Stimulated activated CD8-positive, alpha-beta memory T cell treated with anti-CD3 and anti-CD28 coated beads, Interleukin-15, amount 100 ng/mL, for 48 hours (primary cell): ENCODE measurements around the gene TICRR.

Source experiments
- DNase-seq, 2 donors: peaks; one replicate each; pipeline ENCODE4 v3.0.0-alpha.2; 2020; ENCODE audit warnings: low read depth in 2 of 2

TICRR gene

DNA sequence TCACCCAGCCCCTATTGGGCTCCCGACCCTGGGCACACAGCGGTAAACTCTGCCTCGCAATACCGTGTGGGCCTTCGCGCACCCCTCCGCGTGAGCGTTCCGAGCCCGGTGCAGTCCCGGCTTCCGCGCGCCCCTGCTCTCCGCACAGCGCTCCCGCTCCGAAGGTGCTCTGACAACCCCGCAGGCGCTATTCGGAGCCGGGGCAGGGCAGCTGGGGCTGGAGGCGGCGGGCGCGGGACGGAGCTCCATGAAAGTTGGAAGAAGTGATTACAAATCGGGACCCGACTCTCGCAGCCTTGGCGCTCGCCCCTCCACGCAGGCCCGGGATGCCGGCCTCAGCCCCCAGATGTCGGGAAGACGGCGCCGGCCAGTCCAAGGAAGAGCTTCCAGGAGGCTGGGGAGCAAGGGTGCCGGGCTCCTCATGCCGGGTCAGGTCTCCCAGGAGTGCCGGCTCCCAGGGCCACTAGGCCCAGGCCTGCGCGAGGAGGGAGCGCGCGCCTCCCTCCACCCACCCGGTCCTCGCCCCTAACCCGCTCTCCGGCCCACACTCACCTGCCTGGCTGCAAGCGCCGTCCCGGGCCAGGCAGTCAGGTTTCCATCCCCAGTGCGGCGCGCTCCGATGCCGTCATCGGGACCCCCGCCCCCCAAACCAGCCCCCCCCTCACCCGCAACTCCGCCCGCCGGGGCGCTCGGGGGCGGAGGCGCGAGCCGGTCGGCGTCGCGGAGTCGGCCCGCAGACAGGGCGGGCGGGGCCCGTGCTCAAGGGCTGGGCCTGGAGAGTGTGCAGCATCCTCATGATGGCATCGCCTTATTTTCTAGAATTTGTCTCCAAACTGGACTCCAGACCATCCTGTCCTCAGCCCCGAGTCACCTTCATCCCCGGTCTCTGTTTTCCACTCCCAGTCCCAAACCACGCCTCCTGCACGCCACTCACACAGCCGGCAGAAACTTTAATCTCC lies 79.9 kb downstream of the TICRR start, which contains the start of gene KIF7:
Gene KIF7 (minus strand): TSS at position 621 of the 959 bp plus-strand sequence. CDS start 2,537 bp downstream, outside the sequence.
- DNase-seq: peak; percentile 9 to 21

DNA sequence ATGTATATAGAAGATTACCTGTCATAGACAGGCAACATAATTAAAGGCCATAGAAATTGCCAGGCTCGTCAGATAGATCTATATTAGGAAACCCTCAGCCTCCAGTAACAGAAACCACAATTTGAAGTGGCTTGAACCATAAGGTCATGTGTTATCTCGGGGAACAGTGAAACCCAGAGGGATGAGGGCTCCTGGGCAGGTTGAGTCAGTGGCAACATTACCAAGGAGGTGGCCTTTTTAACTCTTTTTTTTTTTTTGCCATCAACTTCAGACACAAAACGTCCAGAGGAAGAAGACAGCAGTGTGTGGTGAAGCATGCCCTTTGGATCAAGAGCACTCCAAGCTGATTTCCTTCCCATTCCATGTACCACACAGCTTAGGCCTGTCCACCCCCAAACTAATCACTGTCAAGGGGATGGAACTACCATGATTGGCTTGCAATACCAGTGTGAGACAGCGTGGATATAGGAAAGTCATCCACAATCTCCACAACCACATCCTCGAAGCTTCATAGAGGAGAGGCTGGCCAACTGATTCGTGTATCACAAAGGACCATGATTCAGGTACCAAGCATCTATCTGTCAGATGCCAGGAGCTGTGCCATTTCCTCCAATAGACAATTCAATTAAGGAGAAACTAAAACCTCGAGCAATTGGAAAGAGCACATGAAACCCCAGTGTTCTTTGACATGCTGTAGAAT lies 81.0 kb downstream of the TICRR start:
- DNase-seq: peak in 1 of 2 donors; percentile 8

GRCh38 chr15:89657686-89658200 lies 82.5 kb downstream of the TICRR start:
- no peak for DNase-seq

DNA sequence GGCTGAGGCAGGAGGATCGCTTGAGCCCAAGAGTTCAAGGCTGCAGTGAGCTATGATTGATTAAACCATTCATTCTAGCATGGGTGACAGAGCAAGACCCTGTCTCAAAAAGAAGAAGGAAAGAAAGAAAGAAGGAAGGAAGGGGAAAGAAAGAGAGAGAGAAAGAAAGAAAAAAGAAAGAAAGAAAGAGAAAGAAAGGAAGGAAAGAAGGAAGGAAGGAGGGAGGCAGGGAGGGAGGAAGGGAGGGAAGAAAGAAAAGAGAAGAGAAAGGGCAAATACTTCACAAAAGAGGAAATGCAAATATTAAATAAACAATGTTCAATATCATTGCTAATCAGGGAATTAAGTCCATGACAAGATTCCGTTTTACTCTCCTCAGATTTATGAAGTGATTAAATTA lies 84.0 kb downstream of the TICRR start:
- no peak for DNase-seq

DNA sequence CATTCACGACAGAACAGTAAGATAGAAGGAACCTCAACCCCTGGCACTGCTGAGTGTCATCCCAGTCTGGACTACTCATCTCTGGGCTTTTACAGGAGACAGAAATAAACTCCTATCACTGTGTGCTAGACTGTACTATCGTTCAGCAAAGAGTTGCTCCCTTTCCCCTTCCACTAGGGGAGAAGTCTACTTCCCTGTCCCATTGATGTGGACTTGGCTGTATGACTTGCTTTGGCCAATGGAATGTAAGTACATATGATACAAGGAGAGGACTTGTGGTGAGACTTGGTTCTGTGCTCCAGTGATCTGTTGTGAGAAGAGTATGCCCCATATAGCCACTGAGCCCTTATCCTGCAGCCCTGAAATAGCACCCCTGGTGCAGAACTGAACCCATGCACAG lies 85.3 kb downstream of the TICRR start:
- no peak for DNase-seq

GRCh38 chr15:89662893-89663626 lies 87.8 kb downstream of the TICRR start:
- DNase-seq: no peak

DNA sequence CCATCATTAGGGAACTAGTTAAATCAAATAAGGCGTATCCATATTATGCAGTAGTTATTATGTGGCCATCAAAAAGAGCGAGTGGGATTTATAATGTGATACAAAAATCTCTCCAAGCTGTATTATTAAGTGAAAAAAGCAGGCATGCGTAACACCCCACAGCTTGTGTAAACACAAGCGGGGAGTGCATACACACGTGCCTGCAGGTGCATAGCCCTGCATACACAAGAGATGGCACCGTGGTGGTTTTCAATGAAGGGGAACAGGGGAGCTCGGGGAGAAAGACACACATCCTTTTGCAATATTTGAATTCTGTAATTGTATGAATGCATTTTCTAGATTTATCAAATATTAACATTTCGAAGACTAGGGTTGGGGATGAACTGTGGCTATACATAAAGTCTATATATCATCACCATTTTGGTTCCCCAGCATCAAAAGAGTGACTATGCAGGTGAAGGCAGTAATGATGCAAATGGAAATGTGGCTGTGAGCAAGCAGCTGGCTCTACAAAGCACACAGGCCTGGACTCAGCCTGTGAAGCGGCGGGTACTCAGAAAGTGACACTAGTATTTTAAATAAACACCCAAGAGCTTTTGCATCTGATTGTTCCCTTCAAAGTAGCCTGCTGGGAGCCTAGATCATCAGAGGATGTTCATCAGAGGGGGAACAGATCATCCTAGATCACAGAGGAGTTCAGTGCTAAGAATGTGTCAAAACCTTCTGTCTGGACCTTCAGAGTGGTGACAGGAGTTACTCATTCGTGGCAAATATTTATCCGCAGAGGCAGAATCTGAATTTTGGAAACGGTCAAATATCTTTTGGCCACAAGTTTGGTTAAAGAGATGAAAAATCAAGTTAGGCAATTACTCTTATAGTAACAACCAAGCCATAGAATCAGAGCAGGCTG lies 89.4 kb downstream of the TICRR start:
- no peak for DNase-seq

GRCh38 chr15:89665449-89666181 lies 90.3 kb downstream of the TICRR start:
- no peak for DNase-seq

DNA sequence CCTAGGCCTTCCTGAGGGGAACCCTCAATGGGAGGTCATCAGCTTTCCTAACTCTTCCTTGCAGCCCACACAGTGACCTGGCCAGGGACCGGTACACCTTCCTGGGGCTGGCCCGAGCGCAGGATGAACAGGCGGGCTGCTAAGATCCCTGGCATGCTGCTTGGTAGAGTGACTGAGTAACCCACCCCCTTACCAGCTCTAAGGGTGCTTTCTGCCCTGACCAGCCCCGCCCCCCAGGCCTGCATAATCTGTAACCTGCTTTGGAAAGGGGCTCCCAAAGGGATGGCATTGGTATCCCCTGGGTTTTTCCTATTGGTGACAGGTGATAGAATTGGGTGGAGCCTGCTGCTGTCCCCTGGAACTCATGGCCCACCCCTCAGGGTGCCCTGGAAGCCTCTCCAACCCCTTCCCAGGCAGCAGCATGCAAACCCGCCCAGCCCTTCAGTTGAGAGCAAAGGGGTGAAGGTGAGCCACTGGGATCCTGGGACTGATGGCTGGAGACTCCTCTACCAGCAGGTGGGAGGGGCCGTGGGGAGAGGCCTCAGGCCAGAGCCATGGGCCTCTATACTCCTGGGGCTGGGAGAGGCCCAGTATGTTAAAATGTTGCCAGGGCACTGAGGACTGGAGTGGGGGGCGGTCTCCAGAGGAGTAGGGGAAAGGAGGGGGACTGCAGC lies 91.1 kb downstream of the TICRR start:
- no peak for DNase-seq

GRCh38 chr15:89666858-89667705 lies 91.8 kb downstream of the TICRR start:
- no peak for DNase-seq

DNA sequence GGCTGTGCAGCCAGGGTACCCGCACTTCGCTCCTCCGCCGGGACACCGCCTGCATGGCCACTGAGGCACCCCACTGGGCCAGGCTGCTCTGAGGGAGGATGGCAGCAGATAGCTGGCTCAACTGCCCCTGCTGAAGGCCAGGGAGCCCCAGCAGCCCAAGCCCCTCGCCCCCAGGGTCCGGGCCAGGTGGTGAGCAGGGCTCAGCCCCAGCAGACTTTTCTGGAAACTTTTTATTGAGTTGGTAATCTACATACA lies 92.4 kb downstream of the TICRR start:
- DNase-seq: no peak

DNA sequence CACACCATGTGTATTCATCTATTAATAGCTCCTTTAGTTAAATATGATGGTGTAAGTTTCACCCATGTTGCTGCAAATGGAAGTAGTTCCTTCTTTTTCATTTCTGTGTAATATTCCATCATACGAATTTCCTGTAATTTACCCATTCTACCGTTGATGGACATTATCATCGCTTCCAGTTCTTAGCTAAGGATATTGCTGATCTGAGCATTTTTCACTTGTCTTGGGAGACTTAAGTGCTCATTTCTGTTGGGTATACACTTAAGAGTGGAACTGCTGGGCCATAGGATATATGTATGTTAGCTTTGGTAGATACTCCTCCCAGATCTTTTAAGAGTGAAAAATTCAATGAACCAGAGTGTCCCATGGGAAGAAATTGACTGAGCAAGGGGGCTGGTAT lies 92.9 kb downstream of the TICRR start:
- DNase-seq: no peak

GRCh38 chr15:89669309-89669865 lies 94.1 kb downstream of the TICRR start:
- DNase-seq: no peak

- DNase-seq: no peak
These were observed 94.7 kb downstream of the TICRR start for GRCh38 chr15:89669941-89670340.

- no peak for DNase-seq
These were observed 95.8 kb downstream of the TICRR start for GRCh38 chr15:89670971-89671560.

GRCh38 chr15:89671687-89672086 lies 96.4 kb downstream of the TICRR start:
- no peak for DNase-seq

- no peak for DNase-seq
These were observed 97.2 kb downstream of the TICRR start for GRCh38 chr15:89672221-89673164.
